Epithelial cell of prostate (primary cell): ENCODE data around the gene INTS15.

Experiments used
- DNase-seq: peaks from one replicate; pipeline ENCODE4 v3.0.0-alpha.2; 2011; ENCODE audit warnings: low read depth, low spot score
- H3K27ac ChIP-seq: fragments of 450-650 bp; 2 replicates; pipeline ENCODE4 v1.5.1; 2017; ENCODE audit warnings: mild to moderate bottlenecking

The INTS15 gene

GRCh38 chr7:6639032-6639431 is 49.2 kb downstream of the INTS15 start:
- no peak overlapping the region for H3K27ac ChIP-seq
- DNase-seq: no peak

GRCh38 chr7:6639627-6640026 is 49.8 kb downstream of the INTS15 start:
- H3K27ac ChIP-seq: no peak overlapping the region
- DNase-seq: no peak

GRCh38 chr7:6640246-6640721 is 50.5 kb downstream of the INTS15 start:
- no peak for DNase-seq
- no peak overlapping the region for H3K27ac ChIP-seq

- H3K27ac ChIP-seq: no peak overlapping the region
These were observed 51.6 kb downstream of the INTS15 start for GRCh38 chr7:6641305-6642035.

GRCh38 chr7:6642239-6642839 is 52.5 kb downstream of the INTS15 start:
- DNase-seq: no peak
- H3K27ac ChIP-seq: no peak overlapping the region

More at GRCh38 chr7:6641305-6642035, 51.6 kb downstream of the INTS15 start:
- DNase-seq: no peak

- H3K27ac ChIP-seq: no peak overlapping the region
- DNase-seq: no peak
These were observed 53.2 kb downstream of the INTS15 start for GRCh38 chr7:6642861-6643640.

GRCh38 chr7:6643915-6644625 is 54.2 kb downstream of the INTS15 start:
- DNase-seq: no peak
- H3K27ac ChIP-seq: no peak overlapping the region

GRCh38 chr7:6644728-6645127 is 54.9 kb downstream of the INTS15 start:
- no peak for DNase-seq
- no peak overlapping the region for H3K27ac ChIP-seq

GRCh38 chr7:6646465-6646864 is 56.6 kb downstream of the INTS15 start:
- no peak overlapping the region for H3K27ac ChIP-seq
- no peak for DNase-seq

- H3K27ac ChIP-seq: no peak overlapping the region
- DNase-seq: no peak
These were observed 57.3 kb downstream of the INTS15 start for GRCh38 chr7:6647080-6647479.

GRCh38 chr7:6647541-6647940 is 57.7 kb downstream of the INTS15 start:
- no peak overlapping the region for H3K27ac ChIP-seq
- DNase-seq: no peak

GRCh38 chr7:6648066-6648814 is 58.4 kb downstream of the INTS15 start:
- no peak for DNase-seq
- no peak overlapping the region for H3K27ac ChIP-seq

- DNase-seq: no peak
- no peak overlapping the region for H3K27ac ChIP-seq
These were observed 58.9 kb downstream of the INTS15 start for GRCh38 chr7:6648815-6649104.

GRCh38 chr7:6649241-6649961 is 59.6 kb downstream of the INTS15 start:
- no peak overlapping the region for H3K27ac ChIP-seq
- DNase-seq: no peak

GRCh38 chr7:6650086-6650485 is 60.3 kb downstream of the INTS15 start:
- no peak overlapping the region for H3K27ac ChIP-seq
- no peak for DNase-seq

GRCh38 chr7:6650521-6651011 is 60.7 kb downstream of the INTS15 start:
- no peak overlapping the region for H3K27ac ChIP-seq
- no peak for DNase-seq

GRCh38 chr7:6651851-6652445 is 62.1 kb downstream of the INTS15 start:
- H3K27ac ChIP-seq: no peak overlapping the region
- no peak for DNase-seq

GRCh38 chr7:6652446-6653011 is 62.7 kb downstream of the INTS15 start:
- DNase-seq: no peak
- no peak overlapping the region for H3K27ac ChIP-seq
